VCaP (cell line): ENCODE data around the gene PHLDB2.

Source experiments
- H3K27ac ChIP-seq: fragments of 450-650 bp; 2 replicates; pipeline ENCODE4 v1.5.1; 2017
- TF ChIP-seq, protein P1 (sequence below): fragments of 450-650 bp; conservative IDR thresholded peaks from 2 replicates; pipeline ENCODE4 v1.5.1; 2017; ENCODE audit warnings: mild to moderate bottlenecking, moderate library complexity

The PHLDB2 gene

DNA sequence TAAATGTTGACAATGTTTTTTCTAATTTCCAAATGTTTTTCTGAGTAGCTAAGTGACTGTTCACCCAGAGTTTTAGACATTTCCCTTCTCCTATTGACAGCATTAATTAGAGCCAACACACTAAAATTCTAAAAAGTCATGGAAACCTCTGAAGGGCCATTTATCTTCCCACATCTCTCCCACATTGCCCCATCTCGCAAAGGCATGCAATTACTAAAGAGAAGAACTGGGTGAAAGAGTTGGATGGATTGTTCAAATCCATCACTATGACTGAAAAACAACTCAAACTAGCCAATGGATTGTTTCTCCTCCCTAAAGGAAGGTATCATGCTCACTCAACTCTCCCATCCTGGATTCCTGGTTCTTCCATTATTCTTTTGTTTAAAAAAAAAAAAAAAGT, 30.0 kb upstream of the PHLDB2 start:
- TF ChIP-seq, protein P1, sequence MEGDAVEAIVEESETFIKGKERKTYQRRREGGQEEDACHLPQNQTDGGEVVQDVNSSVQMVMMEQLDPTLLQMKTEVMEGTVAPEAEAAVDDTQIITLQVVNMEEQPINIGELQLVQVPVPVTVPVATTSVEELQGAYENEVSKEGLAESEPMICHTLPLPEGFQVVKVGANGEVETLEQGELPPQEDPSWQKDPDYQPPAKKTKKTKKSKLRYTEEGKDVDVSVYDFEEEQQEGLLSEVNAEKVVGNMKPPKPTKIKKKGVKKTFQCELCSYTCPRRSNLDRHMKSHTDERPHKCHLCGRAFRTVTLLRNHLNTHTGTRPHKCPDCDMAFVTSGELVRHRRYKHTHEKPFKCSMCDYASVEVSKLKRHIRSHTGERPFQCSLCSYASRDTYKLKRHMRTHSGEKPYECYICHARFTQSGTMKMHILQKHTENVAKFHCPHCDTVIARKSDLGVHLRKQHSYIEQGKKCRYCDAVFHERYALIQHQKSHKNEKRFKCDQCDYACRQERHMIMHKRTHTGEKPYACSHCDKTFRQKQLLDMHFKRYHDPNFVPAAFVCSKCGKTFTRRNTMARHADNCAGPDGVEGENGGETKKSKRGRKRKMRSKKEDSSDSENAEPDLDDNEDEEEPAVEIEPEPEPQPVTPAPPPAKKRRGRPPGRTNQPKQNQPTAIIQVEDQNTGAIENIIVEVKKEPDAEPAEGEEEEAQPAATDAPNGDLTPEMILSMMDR, result no peak
- no peak overlapping the region for H3K27ac ChIP-seq

DNA sequence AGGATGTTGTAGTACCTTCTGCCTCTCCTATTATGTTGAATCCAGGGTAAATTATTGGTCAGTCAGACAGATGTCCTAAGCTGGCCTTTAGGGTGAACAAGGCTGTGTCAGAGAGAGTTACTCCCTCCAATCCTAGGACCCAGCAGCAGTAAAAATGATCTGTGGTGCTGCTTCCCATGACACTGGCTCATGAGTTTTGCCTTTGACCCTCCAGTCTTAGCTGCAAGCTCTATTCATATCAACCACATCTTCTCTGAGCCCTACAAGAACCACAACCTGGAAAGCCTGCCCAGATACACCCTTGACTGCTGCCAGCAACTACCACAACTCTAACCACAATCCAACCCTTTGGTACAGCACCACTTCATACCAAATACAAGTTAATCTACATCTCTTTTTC, 27.2 kb upstream of the PHLDB2 start:
- TF ChIP-seq, protein P1, result no peak
- no peak overlapping the region for H3K27ac ChIP-seq

DNA sequence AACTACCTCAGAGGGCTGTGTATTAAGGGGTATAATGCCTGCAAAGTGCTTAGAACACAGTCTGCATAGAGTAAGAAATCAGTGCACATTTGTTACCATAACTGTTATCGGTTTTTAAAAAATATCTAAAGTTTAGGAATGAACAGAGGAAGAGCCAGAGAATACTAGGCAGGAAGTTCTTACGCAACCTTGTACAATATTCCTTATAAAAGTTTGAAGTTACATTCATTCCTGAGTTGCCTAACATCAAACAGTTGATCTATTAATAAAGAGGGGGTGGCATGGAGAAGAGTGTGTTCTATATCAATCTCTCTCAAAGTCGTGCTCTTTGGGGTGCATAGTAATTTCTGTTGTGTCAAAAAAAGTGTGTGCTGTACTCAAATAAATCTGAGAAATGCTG, 22.0 kb upstream of the PHLDB2 start:
- TF ChIP-seq, protein P1, result no peak
- H3K27ac ChIP-seq, result no peak overlapping the region

DNA sequence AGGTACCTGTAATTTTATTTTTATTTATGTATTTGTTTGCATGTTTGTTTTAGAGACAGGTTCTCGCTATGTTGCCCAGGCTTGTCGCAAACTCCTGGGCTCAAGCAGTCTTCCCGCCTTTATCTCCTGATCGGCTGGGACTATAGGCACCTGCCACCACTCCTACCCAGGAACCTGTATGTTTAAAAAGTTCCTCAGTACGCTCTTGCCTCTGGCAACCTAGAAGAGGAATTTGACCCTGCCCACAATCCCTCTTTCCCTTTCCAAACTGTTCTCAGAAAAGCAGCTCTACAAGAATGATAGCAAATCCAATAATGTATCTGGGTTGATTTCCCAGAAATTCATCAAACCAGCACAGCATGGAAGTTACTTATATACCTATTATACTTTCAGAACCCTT, 20.9 kb upstream of the PHLDB2 start:
- TF ChIP-seq, protein P1, result no peak

DNA sequence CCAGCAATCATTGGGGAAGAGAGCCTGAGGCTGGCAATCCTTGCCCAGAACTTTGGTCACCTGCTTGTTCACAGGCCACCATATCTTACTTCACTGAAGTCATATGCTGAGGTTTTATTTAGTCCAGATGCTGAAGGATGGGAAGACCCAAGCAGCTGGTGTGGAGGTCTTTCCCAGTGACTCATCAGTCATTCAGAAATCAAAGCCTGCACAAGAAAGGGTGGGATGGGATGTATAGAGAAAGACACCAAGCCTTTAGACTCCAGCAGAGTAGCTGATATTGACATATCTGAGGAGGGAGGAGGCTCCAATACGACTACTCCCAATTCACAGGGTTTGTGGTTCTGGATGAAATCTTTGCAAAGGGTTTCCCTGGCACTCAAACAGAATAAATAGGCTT, 13.0 kb upstream of the PHLDB2 start:
- TF ChIP-seq, protein P1, result no peak
- no peak overlapping the region for H3K27ac ChIP-seq

More for the DNA sequence above, 20.9 kb upstream of the PHLDB2 start:
- H3K27ac ChIP-seq, result no peak overlapping the region

DNA sequence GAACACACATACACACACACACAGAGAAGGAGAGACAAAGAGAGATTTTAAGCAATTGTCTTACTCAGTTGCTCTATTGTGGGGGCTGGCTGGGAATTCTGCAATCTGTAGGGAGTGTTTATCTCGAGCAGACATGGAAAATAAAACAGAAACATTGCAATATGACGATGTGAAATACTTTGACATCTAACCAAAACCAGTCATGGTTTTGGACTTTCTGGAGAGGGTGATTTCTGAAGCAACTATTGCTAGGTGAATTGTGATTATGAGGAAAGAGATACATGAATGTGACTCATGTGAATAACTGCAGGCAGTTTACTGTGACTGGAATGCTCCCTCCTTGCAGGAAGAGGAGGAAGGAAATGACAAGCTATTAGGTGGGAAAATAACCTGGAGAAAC, 12.3 kb upstream of the PHLDB2 start:
- TF ChIP-seq, protein P1, result no peak
- H3K27ac ChIP-seq, result no peak overlapping the region

DNA sequence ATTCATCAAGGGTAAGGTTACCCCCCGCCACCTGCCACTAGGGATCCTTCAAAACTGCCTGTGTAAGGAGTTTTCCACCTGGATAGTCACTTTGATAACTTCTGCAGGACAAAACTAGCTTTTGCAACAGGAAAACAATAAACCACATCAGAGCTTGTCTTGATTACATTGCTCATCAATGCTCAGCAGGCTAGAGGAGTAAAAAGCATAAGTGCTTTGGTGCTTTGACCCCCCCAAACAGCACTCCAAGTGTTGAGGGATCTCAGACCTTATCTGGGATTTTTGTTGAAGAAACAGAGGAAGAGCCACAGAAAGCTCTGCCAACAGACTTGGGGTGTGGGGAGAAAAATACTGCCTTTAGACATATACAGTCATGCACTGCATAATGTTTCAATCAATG, 10.8 kb upstream of the PHLDB2 start:
- no peak overlapping the region for H3K27ac ChIP-seq
- TF ChIP-seq, protein P1, result no peak

DNA sequence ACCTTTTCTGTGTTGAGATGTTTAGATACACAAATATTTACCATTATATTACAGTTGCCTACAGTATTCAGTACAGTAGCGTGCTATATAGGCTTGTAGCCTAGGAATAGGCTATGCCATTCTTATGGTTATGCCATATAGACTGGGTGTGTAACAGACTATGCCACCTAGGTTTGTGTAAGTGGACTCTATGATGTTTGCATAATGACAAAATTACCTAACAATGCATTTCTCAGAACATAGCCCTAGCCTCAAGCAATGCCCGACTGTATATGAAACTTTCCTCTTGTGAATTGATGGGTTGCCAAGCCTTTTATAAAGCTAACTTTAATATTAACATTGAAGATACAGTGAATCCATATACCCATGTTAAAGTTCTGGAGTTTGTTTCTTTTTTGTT, 10.3 kb upstream of the PHLDB2 start:
- TF ChIP-seq, protein P1, result no peak
- H3K27ac ChIP-seq, result no peak overlapping the region
